ENCODE measurements around the gene CD44. TPM values are rescaled to one million over a fixed set of nuclear protein-coding genes. Genes with fewer than 3 reads are reported as not detected.

Gene CD44
- total and polyA plus RNA-seq, 10 donors = 60.9 to 521 (median 317) TPM

DNA sequence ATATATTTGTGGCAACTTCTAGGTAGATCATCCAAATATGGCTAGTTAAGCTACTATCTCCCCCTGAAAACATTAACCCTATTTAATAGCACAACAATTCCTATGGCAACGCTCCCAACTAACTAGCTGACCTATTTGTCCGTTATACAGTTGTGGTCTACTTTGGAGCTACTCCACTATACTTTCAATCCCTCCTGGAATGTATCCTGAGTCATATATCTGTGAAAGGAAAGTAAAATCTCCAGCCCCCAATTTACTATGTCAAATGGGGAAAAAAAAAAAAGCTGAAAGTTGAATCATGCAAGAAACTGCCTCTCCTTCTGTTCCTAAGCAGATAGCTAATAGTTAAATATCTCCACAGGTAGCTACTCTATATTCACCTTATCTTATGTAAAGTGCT, 128.5 kb downstream of the CD44 start:
- no peak overlapping the region for H3K27ac ChIP-seq

DNA sequence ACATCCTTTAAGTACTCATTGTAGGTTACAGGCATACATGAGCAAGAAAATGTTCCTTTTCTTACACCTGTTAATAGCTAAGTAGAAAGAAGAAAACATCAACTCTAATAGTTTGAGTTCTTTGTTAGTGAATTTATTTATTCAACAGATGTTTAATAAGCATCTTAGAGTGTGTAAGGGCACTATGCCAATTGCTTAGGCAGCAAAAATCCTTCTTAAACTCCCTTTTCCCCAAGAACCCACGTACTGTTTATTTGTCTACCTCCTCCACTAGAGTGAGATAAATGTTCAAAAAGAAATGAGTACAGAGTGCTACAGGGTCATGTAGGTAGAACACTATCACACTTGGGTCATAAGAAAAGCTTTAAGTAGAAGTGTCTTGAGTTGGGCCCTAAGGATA, 131.4 kb downstream of the CD44 start:
- Histone ChIP-seq H3K9me3 (no peaks in the 10 kb centered on the region), H3K4me1 (peaks cover 0 to 26% (median 13%) of the 10 kb centered on the region in 6 donors), H3K4me3 (no peak overlapping the region), H3K27ac (no peak overlapping the region), H3K36me3 (no peaks in the 10 kb centered on the region), H3K27me3 (replicated peaks in 1 of 7) (no peaks in the 10 kb centered on the region)
- intact Hi-C loops (cut with DNase I; ENCODE audit: low total_unique reads) = no loop called here
- DNase-seq = no peak
- WGBS, 5 donors = 62 to 75% (median 73%) methylated on average over 1 of the region's 1 CpG
- TF ChIP-seq POLR2AphosphoS5 (IDR thresholded peaks at IDR 0.05) = no peak
- no peak for TF ChIP-seq POLR2A (IDR thresholded peaks at IDR 0.05)
- TF ChIP-seq, protein P1, sequence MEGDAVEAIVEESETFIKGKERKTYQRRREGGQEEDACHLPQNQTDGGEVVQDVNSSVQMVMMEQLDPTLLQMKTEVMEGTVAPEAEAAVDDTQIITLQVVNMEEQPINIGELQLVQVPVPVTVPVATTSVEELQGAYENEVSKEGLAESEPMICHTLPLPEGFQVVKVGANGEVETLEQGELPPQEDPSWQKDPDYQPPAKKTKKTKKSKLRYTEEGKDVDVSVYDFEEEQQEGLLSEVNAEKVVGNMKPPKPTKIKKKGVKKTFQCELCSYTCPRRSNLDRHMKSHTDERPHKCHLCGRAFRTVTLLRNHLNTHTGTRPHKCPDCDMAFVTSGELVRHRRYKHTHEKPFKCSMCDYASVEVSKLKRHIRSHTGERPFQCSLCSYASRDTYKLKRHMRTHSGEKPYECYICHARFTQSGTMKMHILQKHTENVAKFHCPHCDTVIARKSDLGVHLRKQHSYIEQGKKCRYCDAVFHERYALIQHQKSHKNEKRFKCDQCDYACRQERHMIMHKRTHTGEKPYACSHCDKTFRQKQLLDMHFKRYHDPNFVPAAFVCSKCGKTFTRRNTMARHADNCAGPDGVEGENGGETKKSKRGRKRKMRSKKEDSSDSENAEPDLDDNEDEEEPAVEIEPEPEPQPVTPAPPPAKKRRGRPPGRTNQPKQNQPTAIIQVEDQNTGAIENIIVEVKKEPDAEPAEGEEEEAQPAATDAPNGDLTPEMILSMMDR (IDR thresholded peaks at IDR 0.05 in 8 of 11, conservative IDR thresholded peaks at IDR 0.05 in 3 of 11) = no peak

More for the DNA sequence above, 128.5 kb downstream of the CD44 start:
- DNase-seq = no peak
- intact Hi-C loops (cut with DNase I; ENCODE audit: low total_unique reads) = no loop called here
- Histone ChIP-seq H3K4me3 (no peak overlapping the region), H3K9me3 (no peaks in the 10 kb centered on the region), H3K4me1 (peaks cover 0 to 16% (median 7%) of the 10 kb centered on the region in 6 donors), H3K27me3 (replicated peaks in 1 of 7) (no peaks in the 10 kb centered on the region), H3K36me3 (no peaks in the 10 kb centered on the region)
- TF ChIP-seq POLR2AphosphoS5 (IDR thresholded peaks at IDR 0.05) (no peak), POLR2A (IDR thresholded peaks at IDR 0.05) (no peak)
- TF ChIP-seq, protein P1 (IDR thresholded peaks at IDR 0.05 in 8 of 11, conservative IDR thresholded peaks at IDR 0.05 in 3 of 11) = no peak
- 83 to 95% (median 92%) methylated on average over 2 of the region's 2 CpGs for WGBS, 5 donors

DNA sequence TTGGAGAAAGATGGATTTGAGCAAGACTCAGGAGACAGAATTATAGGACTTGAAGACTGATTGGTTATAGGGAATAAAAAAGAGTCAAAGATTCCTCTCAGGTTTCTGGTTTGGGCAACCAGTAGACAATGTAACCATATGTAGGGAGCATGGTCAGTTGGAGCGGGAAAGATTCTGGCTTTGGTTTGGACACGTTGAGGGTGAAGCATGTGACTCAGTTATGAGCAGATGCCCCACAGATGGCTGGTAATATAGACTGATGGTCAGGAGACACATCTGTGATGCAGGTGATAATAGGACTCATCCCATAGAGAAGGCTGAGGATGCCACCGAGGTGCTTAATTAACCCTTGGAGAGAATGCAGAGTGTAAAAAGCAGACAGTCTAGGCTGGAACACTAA, 132.1 kb downstream of the CD44 start:
- Histone ChIP-seq H3K27ac (no peak overlapping the region), H3K9me3 (no peaks in the 10 kb centered on the region), H3K4me1 (peaks cover 0 to 30% (median 13%) of the 10 kb centered on the region in 6 donors), H3K36me3 (no peaks in the 10 kb centered on the region), H3K4me3 (no peak overlapping the region), H3K27me3 (replicated peaks in 1 of 7) (no peaks in the 10 kb centered on the region)
- WGBS, 5 donors = 88 to 95% (median 90%) methylated on average over 3 of the region's 3 CpGs
- no peak for DNase-seq
- TF ChIP-seq, protein P1 (IDR thresholded peaks at IDR 0.05 in 8 of 11, conservative IDR thresholded peaks at IDR 0.05 in 3 of 11) = no peak
- no peak for TF ChIP-seq POLR2AphosphoS5 (IDR thresholded peaks at IDR 0.05)
- no peak for TF ChIP-seq POLR2A (IDR thresholded peaks at IDR 0.05)
- intact Hi-C loops (cut with DNase I; ENCODE audit: low total_unique reads) = no loop called here

DNA sequence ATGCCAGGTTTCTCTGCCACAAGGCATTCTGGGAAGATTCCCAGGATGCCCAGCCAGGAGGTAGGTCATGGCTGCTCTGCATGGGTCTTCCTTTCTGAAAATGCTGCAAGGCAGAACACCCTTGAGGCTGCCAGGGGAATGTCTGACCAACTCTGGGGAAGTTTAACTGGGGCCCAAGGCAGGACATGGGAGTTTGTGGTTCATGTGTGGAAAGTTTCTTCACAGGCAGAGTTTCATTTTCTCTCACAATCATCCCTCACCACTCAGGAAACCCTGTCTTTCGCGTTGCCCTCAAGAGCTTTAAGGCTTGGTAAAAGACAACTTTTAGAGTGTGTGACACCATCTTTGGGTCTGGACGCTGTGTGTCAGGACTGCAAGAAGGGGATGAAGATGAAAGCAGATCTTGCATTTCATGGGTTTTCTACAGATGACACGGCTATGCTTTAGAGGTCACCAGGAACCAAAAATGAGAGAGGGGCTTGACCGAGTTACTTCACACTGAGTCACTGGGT, 133.5 kb downstream of the CD44 start:
- no peaks in the 10 kb centered on the region for H3K36me3 ChIP-seq
- TF ChIP-seq POLR2A (IDR thresholded peaks at IDR 0.05) (no peak), POLR2AphosphoS5 (IDR thresholded peaks at IDR 0.05) (no peak)
- TF ChIP-seq, protein P1 (IDR thresholded peaks at IDR 0.05 in 8 of 11, conservative IDR thresholded peaks at IDR 0.05 in 3 of 11) = no peak
- H3K4me3 ChIP-seq = no peak overlapping the region
- H3K9me3 ChIP-seq = no peaks in the 10 kb centered on the region
- H3K27me3 ChIP-seq (replicated peaks in 1 of 7) = no peaks in the 10 kb centered on the region
- peak overlapping the region in 3 of 8 donors; percentile 23 to 53 (median 27) for H3K27ac ChIP-seq
- no peak for DNase-seq
- 38 to 45% (median 42%) methylated on average over 5 of the region's 5 CpGs for WGBS, 5 donors
- intact Hi-C loops (cut with DNase I; ENCODE audit: low total_unique reads) = no loop called here
- H3K4me1 ChIP-seq = peaks cover 0 to 30% (median 13%) of the 10 kb centered on the region in 6 donors
